Activated CD4-positive, alpha-beta memory T cell treated with anti-CD3 and anti-CD28 coated beads for 36 hours (primary cell): ENCODE results near the gene BORCS6. TPM values are rescaled to one million over a fixed set of nuclear protein-coding genes. Genes with fewer than 3 reads are reported as not detected.
A peak's percentile ranks its signal among the peaks of the same experiment; 100 is the strongest.

Experiments
- CTCF ChIA-PET: fragments of 350-600 bp; sonication (Branson Sonifier 250); formaldehyde crosslinking; loops from one replicate; lab custom pipeline; 2021; ENCODE audit warnings: antibody characterized with exemption, inconsistent platforms; lab: Charles Lee
- POLR2A ChIA-PET: fragments of 350-600 bp; sonication (Branson Sonifier 250); formaldehyde crosslinking; loops from one replicate; lab custom pipeline; 2021; ENCODE audit warnings: antibody characterized with exemption; lab: Charles Lee
- DNase-seq: peaks from one replicate; pipeline ENCODE4 v3.0.0-alpha.2; 2020
- H3K27ac Mint-ChIP-seq: one replicate; pipeline ENCODE4 v1.8.0; 2021; ENCODE audit warnings: mixed read lengths
- H3K27me3 Mint-ChIP-seq: one replicate; pipeline ENCODE4 v1.8.0; 2021; ENCODE audit warnings: mixed read lengths
- H3K36me3 Mint-ChIP-seq: one replicate; pipeline ENCODE4 v1.8.0; 2021; ENCODE audit warnings: mixed read lengths
- H3K4me1 Mint-ChIP-seq: one replicate; pipeline ENCODE4 v1.8.0; 2021; ENCODE audit warnings: low read depth, mixed read lengths
- H3K4me3 Mint-ChIP-seq: one replicate; pipeline ENCODE4 v1.8.0; 2021; ENCODE audit warnings: mild to moderate bottlenecking, mixed read lengths
- H3K9me3 Mint-ChIP-seq: one replicate; pipeline ENCODE4 v1.8.0; 2021; ENCODE audit warnings: mixed read lengths
- intact Hi-C: fragments of 100-400 bp; cut with micrococcal nuclease; formaldehyde crosslinking; loops from one replicate; pipeline ENCODE4 v1.15.1; 2023
- total RNA-seq, 2 experiments: library from RNA; stranded (reverse); gene quantifications; one replicate each; pipeline ENCODE4 v1.2.3, GENCODE V29; 2021

Gene BORCS6
- total RNA-seq, 2 experiments from 2014 or later: 7.9 to 8.3 TPM

GRCh38 chr17:8210761-8211458 lies 20.9 kb upstream of the BORCS6 start:
- Mint-ChIP-seq H3K27me3 (no peaks in the 10 kb centered on the region), H3K9me3 (no peaks in the 10 kb centered on the region), H3K4me1 (peaks cover 23% of the 10 kb centered on the region), H3K27ac (peak overlapping the region; percentile 97), H3K4me3 (peak overlapping the region; percentile 99), H3K36me3 (peaks cover 34% of the 10 kb centered on the region)
- CTCF ChIA-PET: interaction anchor here (0.7 to 2.2 kb wide), 11 partner anchors 11 to 117 kb away, joined by 3 to 9 read pairs (median 4); no protein-coding TSS in a partner anchor
- POLR2A ChIA-PET: interaction anchor here (0.7 to 4.7 kb wide), 15 partner anchors 12 to 167 kb away, joined by 3 to 40 read pairs (median 5); partner anchors contain the start of genes BORCS6, CTC1, KRABD2 and RANGRF
- DNase-seq: no peak
- intact Hi-C loops: loop anchor here (1.0 to 2.0 kb wide), 5 partner anchors 10 to 47 kb away; no protein-coding TSS in a partner anchor

GRCh38 chr17:8209907-8210760 lies 20.2 kb upstream of the BORCS6 start, which contains the start of gene AURKB:
Gene AURKB (minus strand): TSS chr17:8210575. CDS start chr17:8210224, 351 bp downstream.
- Mint-ChIP-seq H3K27ac (peak within 1 kb of the TSS; percentile 97), H3K4me3 (peak within 1 kb of the TSS; percentile 99), H3K36me3 (peaks cover 39% of the 10 kb centered on the region), H3K27me3 (no peaks in the 10 kb centered on the region), H3K4me1 (peaks cover 23% of the 10 kb centered on the region), H3K9me3 (no peaks in the 10 kb centered on the region)
- CTCF ChIA-PET: interaction anchor here (0.7 to 2.2 kb wide), 10 partner anchors 10 to 116 kb away, joined by 3 to 9 read pairs (median 4); no protein-coding TSS in a partner anchor
- DNase-seq: peak; percentile 96
- intact Hi-C loops: loop anchor here (1.0 to 2.0 kb wide), 5 partner anchors 10 to 46 kb away; no protein-coding TSS in a partner anchor
- POLR2A ChIA-PET: interaction anchor here (0.6 to 4.7 kb wide), 18 partner anchors 11 to 171 kb away, joined by 3 to 40 read pairs (median 4); partner anchors contain the start of genes BORCS6, CTC1, KRABD2 and RANGRF

- Mint-ChIP-seq H3K9me3 (no peaks in the 10 kb centered on the region), H3K27me3 (no peaks in the 10 kb centered on the region), H3K4me1 (peaks cover 23% of the 10 kb centered on the region), H3K4me3 (no peak overlapping the region), H3K36me3 (peaks cover 55% of the 10 kb centered on the region), H3K27ac (no peak overlapping the region)
- POLR2A ChIA-PET: interaction anchor here (1.1 kb wide), 2 partner anchors 13 to 16 kb away, joined by 3 to 5 read pairs; partner anchors contain the start of gene BORCS6
- CTCF ChIA-PET: interaction anchor here (1.2 to 1.4 kb wide), 2 partner anchors 15 to 87 kb away, joined by 3 read pairs; no protein-coding TSS in a partner anchor
- no peak for DNase-seq
- intact Hi-C loops: no loop called here
Observed at GRCh38 chr17:8206536-8206935, 16.6 kb upstream of the BORCS6 start.

DNA sequence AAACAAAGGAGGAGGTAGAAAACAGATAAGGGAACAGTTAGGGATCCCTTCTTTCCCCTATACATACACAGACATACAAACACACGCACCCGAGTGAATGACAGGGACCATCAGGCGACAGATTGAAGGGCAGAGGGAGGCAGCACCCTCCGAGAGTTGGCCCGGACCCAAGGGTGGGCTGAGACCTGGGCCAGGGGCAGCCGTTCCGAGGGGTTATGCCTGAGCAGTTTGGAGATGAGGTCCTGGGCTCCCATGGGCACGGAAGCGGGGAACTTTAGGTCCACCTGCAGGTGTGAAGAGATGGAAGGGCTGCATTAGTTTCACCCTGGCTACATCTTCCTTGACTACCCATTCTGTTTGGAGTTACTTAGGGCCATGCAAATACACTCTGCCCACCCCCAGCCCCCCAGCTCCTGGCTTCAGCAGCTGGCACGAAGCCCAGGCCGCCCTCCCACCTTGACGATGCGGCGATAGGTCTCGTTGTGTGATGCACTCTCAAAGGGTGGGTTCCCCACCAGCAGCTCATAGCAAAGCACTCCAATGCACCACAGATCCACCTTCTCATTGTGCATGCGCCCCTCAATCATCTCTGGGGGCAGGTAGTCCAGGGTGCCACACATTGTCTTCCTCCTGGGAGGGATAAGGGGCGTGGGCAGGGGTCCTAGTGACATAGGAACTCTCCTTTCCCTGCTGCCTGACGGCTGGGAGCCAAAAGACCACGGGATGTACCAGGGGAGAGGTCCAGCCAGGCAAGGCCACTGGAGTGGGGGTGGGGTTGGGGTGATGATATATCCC lies 15.0 kb upstream of the BORCS6 start:
- H3K4me1 Mint-ChIP-seq: peaks cover 17% of the 10 kb centered on the region
- no peaks in the 10 kb centered on the region for H3K9me3 Mint-ChIP-seq
- intact Hi-C loops: no loop called here
- H3K4me3 Mint-ChIP-seq: no peak overlapping the region
- peaks cover 54% of the 10 kb centered on the region for H3K36me3 Mint-ChIP-seq
- H3K27ac Mint-ChIP-seq: no peak overlapping the region
- ChIA-PET CTCF (interaction anchor here (1.1 kb wide), 1 partner anchor 13 kb away, joined by 3 read pairs; no protein-coding TSS in a partner anchor), POLR2A (interaction anchor here (1.1 to 1.8 kb wide), 2 partner anchors 13 to 16 kb away, joined by 3 to 6 read pairs; no protein-coding TSS in a partner anchor)
- DNase-seq: no peak
- H3K27me3 Mint-ChIP-seq: no peaks in the 10 kb centered on the region

DNA sequence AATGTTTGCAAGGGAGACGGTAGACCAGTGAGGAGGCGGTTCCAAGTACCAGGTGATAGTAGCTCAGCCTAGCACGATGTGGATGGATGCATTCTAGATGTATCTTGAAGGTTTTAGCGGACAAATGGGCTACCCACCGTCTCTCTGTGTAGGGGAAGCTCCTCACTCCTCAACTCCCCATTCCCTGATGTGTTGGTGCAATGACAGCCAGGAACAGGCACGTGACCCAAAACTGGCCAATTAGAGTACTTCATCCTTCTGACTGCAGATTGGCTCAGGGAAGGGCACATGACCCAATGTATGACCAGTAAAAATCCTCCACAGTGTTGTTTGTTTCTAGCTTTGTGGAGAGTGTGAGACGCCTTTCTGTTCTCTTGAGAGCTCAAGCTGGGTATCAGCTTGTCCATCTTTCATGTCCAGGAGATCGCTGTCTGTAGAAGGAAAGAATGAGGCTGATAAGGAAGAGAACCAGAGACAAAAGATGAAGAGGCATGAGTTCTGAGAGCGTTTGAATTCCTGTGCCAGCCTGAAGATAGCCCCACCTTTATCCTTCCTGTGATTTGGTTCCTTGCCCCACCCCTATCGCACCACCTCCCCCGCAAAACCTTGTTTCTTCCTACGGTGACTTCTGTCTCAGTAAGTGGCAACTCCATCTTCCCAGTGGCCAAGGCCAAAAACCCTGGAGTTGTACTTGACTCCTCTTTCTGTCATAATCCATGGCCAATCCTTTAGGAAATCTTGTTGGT lies 2.3 kb upstream of the BORCS6 start:
- Mint-ChIP-seq H3K9me3 (no peaks in the 10 kb centered on the region), H3K27me3 (no peaks in the 10 kb centered on the region), H3K4me3 (no peak overlapping the region), H3K27ac (no peak overlapping the region), H3K36me3 (no peaks in the 10 kb centered on the region), H3K4me1 (peaks cover 16% of the 10 kb centered on the region)
- ChIA-PET CTCF (interaction anchor here (0.7 to 1.2 kb wide), 5 partner anchors 12 to 119 kb away, joined by 3 to 5 read pairs (median 3); no protein-coding TSS in a partner anchor), POLR2A (interaction anchor here (0.8 to 3.2 kb wide), 9 partner anchors 12 to 57 kb away, joined by 3 to 18 read pairs (median 3); partner anchors contain the start of genes AURKB and CTC1)
- peak; percentile 80 for DNase-seq
- intact Hi-C loops: loop anchor here (1.0 to 2.0 kb wide), 2 partner anchors 8 to 19 kb away; partner anchors contain the start of gene AURKB

DNA sequence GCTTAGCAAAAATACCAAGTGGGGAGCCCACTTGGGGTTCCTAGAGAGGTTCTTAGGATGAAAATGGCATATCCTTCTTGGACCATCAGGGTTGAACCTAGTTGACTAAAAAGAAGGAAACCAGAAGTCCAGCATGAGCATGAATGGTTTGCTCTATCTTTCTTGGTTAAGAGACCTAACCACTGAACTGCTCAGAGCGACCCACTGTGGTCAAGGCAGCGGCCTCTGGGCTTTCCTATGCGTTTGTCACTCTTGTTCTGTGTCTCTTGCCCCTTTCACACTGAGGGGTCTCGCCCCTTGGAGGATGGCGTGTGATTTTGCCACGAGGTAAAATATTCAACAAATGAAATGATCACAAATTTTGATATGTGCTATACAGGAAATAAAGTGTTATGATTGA lies 526 bp upstream of the BORCS6 start:
- no peak for DNase-seq
- no peaks in the 10 kb centered on the region for H3K36me3 Mint-ChIP-seq
- no peaks in the 10 kb centered on the region for H3K27me3 Mint-ChIP-seq
- CTCF ChIA-PET: interaction anchor here (0.9 to 6.0 kb wide), 7 partner anchors 8 to 71 kb away, joined by 3 to 48 read pairs (median 6); partner anchors contain the start of gene ALOXE3
- peak overlapping the region; percentile 93 for H3K27ac Mint-ChIP-seq
- no peaks in the 10 kb centered on the region for H3K9me3 Mint-ChIP-seq
- peaks cover 10% of the 10 kb centered on the region for H3K4me1 Mint-ChIP-seq
- intact Hi-C loops: loop anchor here (1.0 kb wide), 1 partner anchor 68 kb away; no protein-coding TSS in a partner anchor
- H3K4me3 Mint-ChIP-seq: no peak overlapping the region
- POLR2A ChIA-PET: interaction anchor here (0.7 to 7.3 kb wide), 7 partner anchors 16 to 105 kb away, joined by 3 to 96 read pairs (median 17); partner anchors contain the start of genes AURKB, CTC1, PFAS and SLC25A35

DNA sequence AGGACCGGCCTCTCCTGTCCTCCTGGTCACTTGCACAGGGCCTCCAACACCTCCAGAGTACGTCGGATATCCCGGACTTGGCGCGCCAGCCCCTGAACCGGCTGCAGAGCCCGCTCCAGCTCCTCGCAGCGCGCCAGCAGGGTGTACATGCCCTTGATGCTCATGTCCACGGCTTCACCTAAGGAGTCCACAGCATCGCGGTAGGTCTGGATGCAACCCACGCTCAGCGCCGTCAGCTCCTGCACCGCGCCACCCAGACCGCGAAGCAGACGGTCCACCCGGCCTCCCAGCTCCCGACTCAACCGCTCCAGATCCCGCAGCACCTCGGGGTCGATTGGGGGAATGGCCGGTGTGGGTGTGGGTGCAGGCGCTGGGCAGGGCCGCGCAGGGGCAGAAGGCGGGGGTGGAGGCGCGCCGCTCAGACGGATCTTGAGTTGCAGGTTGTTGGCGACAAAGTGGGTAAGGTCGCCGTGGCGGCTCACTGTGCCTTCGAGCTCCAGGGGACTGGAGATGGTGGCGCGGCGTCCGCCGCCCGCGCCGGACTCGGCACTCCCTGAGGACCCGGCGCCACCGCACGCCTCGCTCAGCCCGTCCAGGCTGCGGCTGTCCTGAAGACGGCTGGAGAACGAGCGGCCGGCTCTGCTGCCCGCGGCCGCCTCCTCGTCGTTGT lies 804 bp downstream of the BORCS6 start:
- CTCF ChIA-PET: interaction anchor here (1.0 to 6.0 kb wide), 7 partner anchors 32 to 115 kb away, joined by 3 to 48 read pairs (median 4); partner anchors contain the start of genes ALOXE3, HES7 and SLC25A35
- intact Hi-C loops: loop anchor here (10.0 kb wide), 1 partner anchor 354 kb away; the partner anchor contains the start of gene KDM6B
- peak; percentile 55 for DNase-seq
- Mint-ChIP-seq H3K27me3 (no peaks in the 10 kb centered on the region), H3K36me3 (no peaks in the 10 kb centered on the region), H3K9me3 (no peaks in the 10 kb centered on the region), H3K4me1 (peaks cover 13% of the 10 kb centered on the region), H3K27ac (peak overlapping the region; percentile 93), H3K4me3 (no peak overlapping the region)
- POLR2A ChIA-PET: interaction anchor here (0.5 to 7.3 kb wide), 9 partner anchors 15 to 118 kb away, joined by 3 to 96 read pairs (median 16); partner anchors contain the start of genes ALOXE3, AURKB, CTC1 and PFAS

DNA sequence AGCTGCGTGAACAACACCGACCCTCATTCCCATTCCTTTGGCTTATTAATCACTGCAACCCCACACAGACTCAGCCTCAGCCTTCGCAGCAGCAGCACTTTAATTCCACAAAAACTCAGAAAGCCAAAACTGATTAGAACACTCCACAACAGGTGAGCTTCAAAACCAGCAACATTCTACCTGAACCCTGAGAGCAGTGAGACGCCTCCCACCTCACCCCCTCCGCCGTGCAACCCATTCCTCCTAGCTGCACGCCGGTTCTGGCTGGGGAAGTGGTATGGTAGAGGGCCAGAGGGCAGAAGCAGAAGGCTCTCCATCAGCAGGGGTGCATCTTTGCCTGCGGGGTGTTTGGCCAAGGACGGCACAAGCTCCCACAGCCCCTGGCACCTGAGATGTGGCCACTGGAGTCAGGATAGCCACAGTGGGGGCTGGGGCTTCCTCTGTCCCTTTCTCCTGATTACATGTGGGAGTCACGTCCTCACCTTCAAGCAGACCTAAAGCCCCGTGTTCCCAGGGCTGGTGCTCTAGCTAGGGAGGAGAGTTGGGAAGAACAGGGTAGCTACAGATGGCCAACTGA lies 1.6 kb downstream of the BORCS6 start:
- Mint-ChIP-seq H3K4me3 (no peak overlapping the region), H3K4me1 (peaks cover 13% of the 10 kb centered on the region), H3K36me3 (no peaks in the 10 kb centered on the region), H3K9me3 (no peaks in the 10 kb centered on the region), H3K27ac (no peak overlapping the region), H3K27me3 (no peaks in the 10 kb centered on the region)
- intact Hi-C loops: loop anchor here (10.0 kb wide), 1 partner anchor 354 kb away; the partner anchor contains the start of gene KDM6B
- DNase-seq: peak; percentile 40
- ChIA-PET POLR2A (interaction anchor here (0.5 to 7.3 kb wide), 14 partner anchors 12 to 118 kb away, joined by 3 to 96 read pairs (median 5); partner anchors contain the start of genes CTC1, PFAS, RANGRF and SLC25A35), CTCF (interaction anchor here (1.1 to 6.0 kb wide), 5 partner anchors 33 to 107 kb away, joined by 3 to 48 read pairs (median 4); partner anchors contain the start of genes ALOXE3, HES7 and SLC25A35)
